ENCODE data around the gene CSK.

Gene CSK

GRCh38 chr15:74790080-74790916 is 8.4 kb downstream of the CSK start:
- H3K4me3 ChIP-seq (ENCODE audit: control insufficient read depth, low read depth, low read length), result no peak overlapping the region
- no peak for DNase-seq (ENCODE audit: low read depth)
- TF ChIP-seq, protein P1, sequence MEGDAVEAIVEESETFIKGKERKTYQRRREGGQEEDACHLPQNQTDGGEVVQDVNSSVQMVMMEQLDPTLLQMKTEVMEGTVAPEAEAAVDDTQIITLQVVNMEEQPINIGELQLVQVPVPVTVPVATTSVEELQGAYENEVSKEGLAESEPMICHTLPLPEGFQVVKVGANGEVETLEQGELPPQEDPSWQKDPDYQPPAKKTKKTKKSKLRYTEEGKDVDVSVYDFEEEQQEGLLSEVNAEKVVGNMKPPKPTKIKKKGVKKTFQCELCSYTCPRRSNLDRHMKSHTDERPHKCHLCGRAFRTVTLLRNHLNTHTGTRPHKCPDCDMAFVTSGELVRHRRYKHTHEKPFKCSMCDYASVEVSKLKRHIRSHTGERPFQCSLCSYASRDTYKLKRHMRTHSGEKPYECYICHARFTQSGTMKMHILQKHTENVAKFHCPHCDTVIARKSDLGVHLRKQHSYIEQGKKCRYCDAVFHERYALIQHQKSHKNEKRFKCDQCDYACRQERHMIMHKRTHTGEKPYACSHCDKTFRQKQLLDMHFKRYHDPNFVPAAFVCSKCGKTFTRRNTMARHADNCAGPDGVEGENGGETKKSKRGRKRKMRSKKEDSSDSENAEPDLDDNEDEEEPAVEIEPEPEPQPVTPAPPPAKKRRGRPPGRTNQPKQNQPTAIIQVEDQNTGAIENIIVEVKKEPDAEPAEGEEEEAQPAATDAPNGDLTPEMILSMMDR (IDR thresholded peaks at IDR 0.05; ENCODE audit: control insufficient read depth, insufficient read depth, low read depth, low read length, missing control alignments), result no peak

- TF ChIP-seq, protein P1 (IDR thresholded peaks at IDR 0.05; ENCODE audit: control insufficient read depth, insufficient read depth, low read depth, low read length, missing control alignments), result no peak
- no peak for DNase-seq (ENCODE audit: low read depth)
- H3K4me3 ChIP-seq (ENCODE audit: control insufficient read depth, low read depth, low read length), result no peak overlapping the region
These were observed 9.1 kb downstream of the CSK start for GRCh38 chr15:74791007-74791406.

DNA sequence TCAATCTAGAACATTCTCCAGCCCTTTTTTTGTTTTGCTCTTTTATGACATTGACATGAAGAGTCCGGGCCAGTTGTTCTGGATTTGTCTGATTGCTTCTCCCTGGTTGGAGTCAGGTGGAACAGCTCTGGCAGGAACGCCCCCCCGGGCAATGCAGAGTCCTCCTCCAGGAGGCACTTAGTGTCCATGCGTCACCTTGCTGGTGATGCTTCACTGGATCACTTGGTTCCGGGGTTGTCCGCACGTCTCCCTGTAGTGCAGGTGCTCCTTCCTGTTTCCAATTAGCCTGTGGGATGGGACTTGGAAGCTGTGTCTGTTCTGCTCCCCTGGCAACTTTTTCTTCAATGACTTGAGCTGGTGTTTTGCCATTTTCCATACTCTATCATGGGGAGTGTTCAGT is 9.8 kb downstream of the CSK start:
- H3K4me3 ChIP-seq (ENCODE audit: control insufficient read depth, low read depth, low read length), result no peak overlapping the region
- TF ChIP-seq, protein P1 (IDR thresholded peaks at IDR 0.05; ENCODE audit: control insufficient read depth, insufficient read depth, low read depth, low read length, missing control alignments), result no peak
- no peak for DNase-seq (ENCODE audit: low read depth)

- TF ChIP-seq, protein P1 (IDR thresholded peaks at IDR 0.05; ENCODE audit: control insufficient read depth, insufficient read depth, low read depth, low read length, missing control alignments), result no peak
- DNase-seq (ENCODE audit: low read depth), result no peak
- no peak overlapping the region for H3K4me3 ChIP-seq (ENCODE audit: control insufficient read depth, low read depth, low read length)
These were observed 10.5 kb downstream of the CSK start for GRCh38 chr15:74792227-74793016.

DNA sequence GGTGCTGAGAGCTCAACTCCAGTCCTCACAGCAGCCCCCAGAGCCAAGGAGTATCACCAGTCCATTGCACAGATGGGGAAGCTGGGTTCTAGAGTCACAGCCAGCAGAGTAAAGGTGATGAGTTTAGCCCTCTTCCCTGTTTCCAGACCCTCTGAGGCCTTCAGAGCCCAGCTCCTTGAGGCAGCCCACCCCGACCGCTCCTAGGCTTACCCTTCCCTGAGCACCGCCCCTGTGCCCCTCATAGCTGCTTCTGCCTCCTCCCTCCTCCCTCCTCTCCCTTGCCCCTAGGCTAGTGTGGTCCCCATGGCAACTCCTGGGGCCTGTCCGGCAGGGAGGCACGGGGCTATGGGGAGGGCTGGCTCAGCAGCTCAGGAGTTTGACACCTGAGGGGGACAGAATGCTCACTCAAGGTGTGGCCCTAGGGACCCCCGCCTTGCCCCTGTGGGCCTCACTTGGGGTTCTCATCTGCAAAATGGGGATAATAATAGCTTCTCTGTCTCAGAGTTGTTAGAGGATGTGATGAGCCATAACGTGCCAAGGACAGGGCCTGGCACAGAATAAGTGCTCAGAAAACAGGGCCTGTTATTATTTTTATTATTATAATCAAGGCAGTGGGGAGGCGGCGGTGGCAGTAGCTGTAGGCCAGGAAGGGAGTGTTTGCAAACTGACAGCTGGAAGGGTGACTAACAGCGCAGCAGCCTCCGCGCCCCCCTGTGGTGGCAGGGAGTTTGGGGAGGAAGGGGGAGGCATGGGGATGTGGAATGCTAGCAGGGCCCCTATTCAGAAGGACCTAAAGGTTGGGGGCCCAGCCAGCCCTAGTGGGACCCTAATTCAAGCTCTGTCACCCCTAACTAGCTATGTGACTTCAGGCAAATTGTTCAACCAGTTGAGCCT is 11.5 kb downstream of the CSK start:
- DNase-seq (ENCODE audit: low read depth), result no peak
- no peak overlapping the region for H3K4me3 ChIP-seq (ENCODE audit: control insufficient read depth, low read depth, low read length)
- TF ChIP-seq, protein P1 (IDR thresholded peaks at IDR 0.05; ENCODE audit: control insufficient read depth, insufficient read depth, low read depth, low read length, missing control alignments), result no peak
